H1 (cell line): ENCODE data around the gene TSC2. TPM values are rescaled to one million over a fixed set of nuclear protein-coding genes. Genes with fewer than 3 reads are reported as not detected.

ENCODE experiments used
- CTCF ChIA-PET: fragments of 300-600 bp; sonication (Branson Sonifier 250); formaldehyde crosslinking; loops from one replicate; lab custom pipeline; 2021; ENCODE audit not compliant: partially characterized antibody; lab: Charles Lee
- POLR2A ChIA-PET: fragments of 300-600 bp; sonication (Branson Sonifier 250); formaldehyde crosslinking; loops from one replicate; lab custom pipeline; 2021; ENCODE audit warnings: inconsistent platforms; ENCODE audit not compliant: partially characterized antibody; lab: Charles Lee
- DNase-seq, 2 experiments: peaks; one replicate each; pipeline versions ENCODE4 v3.0.0 to v3.0.0-alpha.2; 2010 to 2022; ENCODE audit warnings: low spot score in 2 of 2, low read depth in 1 of 2, mixed read lengths in 1 of 2
- FAIRE-seq: peaks from 2 replicates; lab custom pipeline; 2011; peaks lifted over from hg19 to GRCh38; lab: Jason Lieb, UNC
- H2AFZ ChIP-seq: 2 replicates; pipeline ENCODE4 v1.8.1; 2012; ENCODE audit warnings: low read length, inconsistent platforms
- H2AK5ac ChIP-seq: 2 replicates; pipeline ENCODE4 v1.6.1; 2013; ENCODE audit warnings: low read depth, low read length
- H2BK120ac ChIP-seq: replicated peaks from 2 replicates; pipeline ENCODE3; 2013; ENCODE audit warnings: low read depth, low read length, inconsistent platforms
- H2BK12ac ChIP-seq: 2 replicates; pipeline ENCODE4 v1.6.1; 2013; ENCODE audit warnings: low read depth, low read length
- H2BK15ac ChIP-seq: 2 replicates; pipeline ENCODE4 v1.6.1; 2013; ENCODE audit warnings: low read length
- H2BK20ac ChIP-seq: 2 replicates; pipeline ENCODE4 v1.6.1; 2013; ENCODE audit warnings: low read length
- H2BK5ac ChIP-seq: 2 replicates; pipeline ENCODE4 v1.6.1; 2013; ENCODE audit warnings: low read depth, low read length
- H3K14ac ChIP-seq: 2 replicates; pipeline ENCODE4 v1.6.1; 2013; ENCODE audit warnings: inconsistent platforms; ENCODE audit not compliant: insufficient read length
- H3K18ac ChIP-seq: 2 replicates; pipeline ENCODE4 v1.6.1; 2013; ENCODE audit warnings: low read length; ENCODE audit errors: extremely low read depth
- H3K23ac ChIP-seq: 2 replicates; pipeline ENCODE4 v1.6.1; 2013; ENCODE audit warnings: inconsistent platforms; ENCODE audit not compliant: insufficient read length
- H3K23me2 ChIP-seq: 2 replicates; pipeline ENCODE4 v1.6.1; 2013; ENCODE audit warnings: low read depth, low read length
- H3K27ac ChIP-seq: 2 replicates; pipeline ENCODE4 v1.6.1; 2011; ENCODE audit warnings: low read depth, low read length, inconsistent platforms
- H3K27me3 ChIP-seq, 4 experiments: replicated peaks in 1 of 4; 1 replicate in 1 of 4; 2 replicates in 3 of 4; pipeline versions ENCODE4 v1.6.1 to v1.8.1; 2011 to 2013; ENCODE audit warnings: low read length in 3 of 4, mild to moderate bottlenecking in 3 of 4, inconsistent platforms in 2 of 4, mixed read lengths in 2 of 4, moderate library complexity in 1 of 4; ENCODE audit not compliant: control insufficient read depth in 3 of 4, insufficient read depth in 3 of 4; ENCODE audit errors: extremely low read depth in 1 of 4
- H3K36me3 ChIP-seq, 4 experiments: 2 replicates each; pipeline versions ENCODE4 v1.6.1 to v1.8.1; 2011 to 2013; ENCODE audit warnings: mild to moderate bottlenecking in 4 of 4, low read length in 3 of 4, moderate library complexity in 2 of 4, control low read depth in 1 of 4, inconsistent platforms in 1 of 4; ENCODE audit not compliant: insufficient read depth in 4 of 4, control insufficient read depth in 2 of 4
- H3K4ac ChIP-seq: replicated peaks from 2 replicates; pipeline ENCODE3; 2013; ENCODE audit warnings: low read length, low read depth, mixed read lengths, inconsistent platforms; ENCODE audit not compliant: insufficient read length
- H3K4me1 ChIP-seq, 4 experiments: replicated peaks in 1 of 4; 1 replicate in 1 of 4; 2 replicates in 3 of 4; pipeline versions ENCODE4 v1.6.1 to v1.8.1; 2011 to 2013; ENCODE audit warnings: low read length in 3 of 4, inconsistent platforms in 2 of 4, mixed read lengths in 1 of 4; ENCODE audit not compliant: insufficient read depth in 4 of 4, control insufficient read depth in 3 of 4
- H3K4me2 ChIP-seq, 2 experiments: 2 replicates each; pipeline versions ENCODE4 v1.6.1 to v1.8.1; 2011 to 2013; ENCODE audit warnings: low read depth in 2 of 2, low read length in 2 of 2, control low read depth in 1 of 2, inconsistent platforms in 1 of 2, mild to moderate bottlenecking in 1 of 2; ENCODE audit not compliant: insufficient read depth in 1 of 2
- H3K4me3 ChIP-seq, 4 experiments: fragments of 200-600, 300-600 bp in 1 of 4; sonication (generic), shearing (Covaris generic), sonication (Bioruptor Twin) in 1 of 4; 2 replicates each; pipeline versions ENCODE4 v1.5.1 to v1.8.1; 2011 to 2016; ENCODE audit warnings: low read length in 4 of 4, low read depth in 3 of 4, control low read depth in 2 of 4, inconsistent platforms in 2 of 4, mild to moderate bottlenecking in 2 of 4, mixed read lengths in 1 of 4, moderate library complexity in 1 of 4; ENCODE audit not compliant: insufficient read depth in 2 of 4; ENCODE audit errors: extremely low read depth in 1 of 4
- H3K56ac ChIP-seq: replicated peaks from 2 replicates; pipeline ENCODE3; 2013; ENCODE audit warnings: low read depth, mild to moderate bottlenecking, mixed read lengths, low read length, inconsistent platforms; ENCODE audit not compliant: insufficient read length
- H3K79me1 ChIP-seq: 2 replicates; pipeline ENCODE4 v1.6.1; 2013; ENCODE audit warnings: low read depth, low read length, control low read depth
- H3K79me2 ChIP-seq, 2 experiments: 2 replicates each; pipeline versions ENCODE4 v1.6.1 to v1.8.1; 2012 to 2013; ENCODE audit warnings: low read length in 2 of 2, mild to moderate bottlenecking in 2 of 2, inconsistent platforms in 1 of 2; ENCODE audit not compliant: insufficient read depth in 2 of 2, control insufficient read depth in 1 of 2
- H3K9ac ChIP-seq, 4 experiments: replicated peaks in 1 of 4; 1 replicate in 1 of 4; 2 replicates in 3 of 4; pipeline versions ENCODE4 v1.6.1 to v1.8.1; 2011 to 2013; ENCODE audit warnings: low read depth in 3 of 4, low read length in 3 of 4, control low read depth in 2 of 4, mild to moderate bottlenecking in 2 of 4, moderate library complexity in 2 of 4, inconsistent platforms in 1 of 4; ENCODE audit errors: extremely low read depth in 1 of 4
- H3K9me3 ChIP-seq, 2 experiments: 2 replicates each; pipeline versions ENCODE4 v1.6.1 to v1.8.1; 2012 to 2013; ENCODE audit warnings: mild to moderate bottlenecking in 2 of 2, moderate library complexity in 2 of 2, control low read depth in 1 of 2, inconsistent platforms in 1 of 2, low read depth in 1 of 2, low read length in 1 of 2, mixed read lengths in 1 of 2; ENCODE audit not compliant: insufficient read depth in 2 of 2
- H4K20me1 ChIP-seq, 2 experiments: replicated peaks in 1 of 2; 2 replicates each; pipeline versions ENCODE3 to v1.8.1; 2011 to 2013; ENCODE audit warnings: inconsistent platforms in 2 of 2, low read length in 2 of 2, mild to moderate bottlenecking in 1 of 2; ENCODE audit not compliant: insufficient read depth in 2 of 2, control insufficient read depth in 1 of 2
- H4K5ac ChIP-seq: 2 replicates; pipeline ENCODE4 v1.6.1; 2013; ENCODE audit warnings: low read length, low read depth, mixed read lengths, inconsistent platforms; ENCODE audit not compliant: insufficient read length
- H4K8ac ChIP-seq: 2 replicates; pipeline ENCODE4 v1.8.0; 2013; ENCODE audit warnings: mild to moderate bottlenecking, moderate library complexity, low read length, inconsistent platforms; ENCODE audit not compliant: insufficient read depth; ENCODE audit errors: extremely low read depth
- H4K91ac ChIP-seq: replicated peaks from 2 replicates; pipeline ENCODE3; 2013; ENCODE audit warnings: low read length, mixed read lengths, inconsistent platforms; ENCODE audit not compliant: insufficient read length
- BACH1 ChIP-seq: IDR thresholded peaks from 2 replicates; pipeline ENCODE4 v1.6.1; 2012; ENCODE audit warnings: low read length, improper control_type of control experiment
- GABPA ChIP-seq: IDR thresholded peaks from 2 replicates; pipeline ENCODE4 v1.6.1; 2011; ENCODE audit warnings: mild to moderate bottlenecking, low read length, moderate library complexity, borderline replicate concordance; ENCODE audit not compliant: insufficient read depth
- NANOG ChIP-seq: IDR thresholded peaks from 2 replicates; pipeline ENCODE4 v1.6.1; 2011; ENCODE audit warnings: low read length, low read depth, mild to moderate bottlenecking, inconsistent platforms; ENCODE audit not compliant: insufficient read depth, poor library complexity, severe bottlenecking
- RXRA ChIP-seq: IDR thresholded peaks from 2 replicates; pipeline ENCODE4 v1.6.1; 2011; ENCODE audit warnings: low read depth, mild to moderate bottlenecking, low read length, moderate library complexity; ENCODE audit not compliant: insufficient read depth
- SIRT6 ChIP-seq: IDR thresholded peaks from one replicate; pipeline ENCODE4 v1.7.1; 2012; ENCODE audit warnings: low read length, inconsistent platforms
- SP4 ChIP-seq: IDR thresholded peaks from 2 replicates; pipeline ENCODE4 v1.6.1; 2012; ENCODE audit warnings: low read length, inconsistent platforms
- YY1 ChIP-seq: IDR thresholded peaks from 2 replicates; pipeline ENCODE4 v1.6.1; 2011; ENCODE audit warnings: low read depth, mild to moderate bottlenecking, low read length
- WGBS, 2 experiments: shearing (Covaris generic) in 1 of 2; methylation state at CpG; one replicate each; pipeline versions ENCODE4 v1.1.6 to v1.1.7; 2013 to 2015; ENCODE audit warnings: low lambda C conversion rate in 2 of 2, mixed read lengths in 2 of 2, inconsistent platforms in 1 of 2, low coverage in 1 of 2, missing lambda C conversion rate in 1 of 2; ENCODE audit not compliant: insufficient replicate concordance in 2 of 2, insufficient coverage in 1 of 2, insufficient read length in 1 of 2; ENCODE audit errors: extremely low coverage in 1 of 2, missing lambda C conversion rate in 1 of 2; 5-methylcytosine and 5-hydroxymethylcytosine counted together
- polyA plus RNA-seq, 7 experiments: library from polyadenylated mRNA; depleted of rRNA in 3 of 7; stranded (reverse) in 5 of 7; unstranded in 2 of 7; fragments of >200 nt in 5 of 7; fragments of 200-250 nt in 2 of 7; gene quantifications; 1 replicate in 5 of 7; 2 replicates in 1 of 7; 4 replicates in 1 of 7; pipeline versions ENCODE4 v1.2.1 to v1.2.3, GENCODE V29; 2011 to 2013; ENCODE audit warnings: missing spikeins in 2 of 7, mixed read lengths in 2 of 7
- total RNA-seq: library from RNA; stranded (reverse); fragmentation: NEBNext Ultra II Directional; extraction: Animal tissue kit (Norgen Biotek cat#: 25700); gene quantifications from 2 replicates; pipeline ENCODE4 v1.2.1, GENCODE V29; 2021
- TF ChIP-seq, protein P1 (sequence below), 3 experiments: IDR thresholded peaks; 1 replicate in 2 of 3; 2 replicates in 1 of 3; pipeline versions ENCODE4 v1.5.1 to v1.6.1; 2011; ENCODE audit warnings: low read length in 3 of 3, mild to moderate bottlenecking in 3 of 3, inconsistent platforms in 2 of 3, low read depth in 1 of 3, moderate library complexity in 1 of 3; ENCODE audit not compliant: insufficient read depth in 1 of 3; ENCODE audit errors: control extremely low read depth in 1 of 3

Gene TSC2
- total and polyA plus RNA-seq, 2 of the 8 experiments (the other 6 are each of a cell fraction or from before 2014, with no cell fraction given) = 65.9 to 96.6 TPM

DNA sequence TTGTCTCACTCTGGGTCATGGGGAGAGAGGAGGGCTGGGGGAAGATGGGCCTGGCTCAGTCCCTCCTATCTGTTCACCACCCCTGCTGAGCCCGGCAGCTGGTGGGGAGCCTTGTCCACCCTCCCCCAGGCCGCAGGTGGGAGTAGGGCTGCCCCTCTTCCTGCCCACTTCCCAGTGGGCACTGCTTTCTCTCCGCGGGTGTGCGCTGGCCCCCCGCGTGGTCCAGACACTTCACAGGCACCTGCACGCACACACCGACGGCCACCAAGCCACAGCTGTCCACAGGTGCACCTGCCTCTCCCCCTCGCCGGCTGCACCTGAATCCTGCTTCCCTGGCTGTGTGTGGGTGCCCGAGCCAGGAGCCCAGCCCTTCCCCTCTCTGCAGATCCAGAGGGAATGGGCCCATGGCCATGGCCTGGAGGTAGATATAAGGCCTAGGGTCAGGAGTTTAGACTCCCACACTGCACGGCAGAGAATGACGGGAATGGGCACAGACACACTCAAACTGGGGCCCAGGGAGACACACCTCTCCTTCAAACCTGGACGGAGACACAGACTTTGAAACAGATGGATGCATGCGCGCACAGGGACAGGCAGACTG lies 19.1 kb upstream of the TSC2 start:
- no peak overlapping the region for H3K14ac ChIP-seq
- H3K23me2 ChIP-seq = peaks cover 7% of the 10 kb centered on the region; the same call in 1 of the 2 replicates
- WGBS, 2 experiments = 95% methylated on average over 15 of the region's 18 CpGs; no CpG with 5 or more reads in 1 of the 2 experiments
- no peak overlapping the region for H3K18ac ChIP-seq
- no peaks in the 10 kb centered on the region for H3K79me1 ChIP-seq
- H3K23ac ChIP-seq = no peak overlapping the region
- H3K36me3 ChIP-seq = no peaks in the 10 kb centered on the region
- no peak overlapping the region for H2BK12ac ChIP-seq
- H4K20me1 ChIP-seq = peaks cover 0 to 9% of the 10 kb centered on the region in 2 experiments
- no peak overlapping the region for H3K4ac ChIP-seq
- H3K27ac ChIP-seq = no peak overlapping the region; the same call in 1 of the 2 replicates
- no peaks in the 10 kb centered on the region for H3K9me3 ChIP-seq
- DNase-seq (no peak), FAIRE-seq (no peak)
- H3K4me3 ChIP-seq = no peak overlapping the region
- ChIA-PET CTCF (interaction anchor here (0.8 to 2.1 kb wide), 9 partner anchors 12 to 112 kb away, joined by 3 to 7 read pairs (median 3); no protein-coding TSS in a partner anchor), POLR2A (interaction anchor here (1.0 to 1.2 kb wide), 3 partner anchors 64 to 143 kb away, joined by 3 read pairs; partner anchors contain the start of gene RPS2)
- H4K5ac ChIP-seq = no peak overlapping the region
- no peak overlapping the region for H4K91ac ChIP-seq
- H3K4me2 ChIP-seq = no peak overlapping the region; a peak in 1 of 4 replicates
- no peak overlapping the region; a peak in 1 of 7 replicates for H3K9ac ChIP-seq
- H2BK20ac ChIP-seq = no peak overlapping the region
- H3K79me2 ChIP-seq = no peaks in the 10 kb centered on the region
- peaks cover 0 to 27% (median 21%) of the 10 kb centered on the region in 4 experiments; a peak in 5 of 7 replicates for H3K27me3 ChIP-seq
- H2AK5ac ChIP-seq = no peak overlapping the region
- no peak overlapping the region for H2BK15ac ChIP-seq
- no peak overlapping the region for H2AFZ ChIP-seq
- H3K4me1 ChIP-seq = peaks cover 0 to 12% (median 9%) of the 10 kb centered on the region in 4 experiments; a peak in 5 of 7 replicates
- H3K56ac ChIP-seq = no peak overlapping the region
- H2BK120ac ChIP-seq = no peak overlapping the region
- H4K8ac ChIP-seq = no peak overlapping the region
- no peak overlapping the region for H2BK5ac ChIP-seq
- TF ChIP-seq RXRA (no peak), SIRT6 (no peak), BACH1 (no peak), YY1 (no peak), GABPA (no peak), SP4 (no peak), NANOG (no peak)
- TF ChIP-seq, protein P1, sequence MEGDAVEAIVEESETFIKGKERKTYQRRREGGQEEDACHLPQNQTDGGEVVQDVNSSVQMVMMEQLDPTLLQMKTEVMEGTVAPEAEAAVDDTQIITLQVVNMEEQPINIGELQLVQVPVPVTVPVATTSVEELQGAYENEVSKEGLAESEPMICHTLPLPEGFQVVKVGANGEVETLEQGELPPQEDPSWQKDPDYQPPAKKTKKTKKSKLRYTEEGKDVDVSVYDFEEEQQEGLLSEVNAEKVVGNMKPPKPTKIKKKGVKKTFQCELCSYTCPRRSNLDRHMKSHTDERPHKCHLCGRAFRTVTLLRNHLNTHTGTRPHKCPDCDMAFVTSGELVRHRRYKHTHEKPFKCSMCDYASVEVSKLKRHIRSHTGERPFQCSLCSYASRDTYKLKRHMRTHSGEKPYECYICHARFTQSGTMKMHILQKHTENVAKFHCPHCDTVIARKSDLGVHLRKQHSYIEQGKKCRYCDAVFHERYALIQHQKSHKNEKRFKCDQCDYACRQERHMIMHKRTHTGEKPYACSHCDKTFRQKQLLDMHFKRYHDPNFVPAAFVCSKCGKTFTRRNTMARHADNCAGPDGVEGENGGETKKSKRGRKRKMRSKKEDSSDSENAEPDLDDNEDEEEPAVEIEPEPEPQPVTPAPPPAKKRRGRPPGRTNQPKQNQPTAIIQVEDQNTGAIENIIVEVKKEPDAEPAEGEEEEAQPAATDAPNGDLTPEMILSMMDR (IDR thresholded peaks at IDR 0.05; ENCODE audit: control extremely low read depth in 1 of 3, insufficient read depth in 1 of 3, low read depth in 1 of 3, low read length in 3 of 3) = no peak
